Stimulated activated CD4-positive, alpha-beta T cell treated with anti-CD3 and anti-CD28 coated beads, Interleukin-1b, Interleukin-23, amount 100 ng/mL, for 1 hour (primary cell): ENCODE measurements around the gene ZDBF2.
"Not testable (repeated sequence)": the region's sequence is repeated elsewhere in the genome, so short reads cannot be mapped to it uniquely, and the experiment has no call there.

ENCODE experiments used
- DNase-seq, 2 donors: peaks; one replicate each; pipeline ENCODE4 v3.0.0-alpha.2; 2020; ENCODE audit warnings: low read depth in 2 of 2

The ZDBF2 gene

GRCh38 chr2:206274434-206275311 is at the start of gene ZDBF2:
TSS of gene ZDBF2 (plus strand) at chr2:206274663. CDS start at chr2:206281850, 7,187 bp downstream.
- peak in 1 of 2 donors; percentile 20 for DNase-seq

GRCh38 chr2:206225435-206226232 is 48.8 kb upstream of the ZDBF2 start:
- no peak for DNase-seq

- DNase-seq: not testable (repeated sequence)
Measured at GRCh38 chr2:206228636-206229035, 45.8 kb upstream of the ZDBF2 start.

- no peak for DNase-seq
Measured at GRCh38 chr2:206229642-206230041, 44.8 kb upstream of the ZDBF2 start.

- DNase-seq: no peak
Measured at GRCh38 chr2:206230060-206230762, 44.3 kb upstream of the ZDBF2 start.

GRCh38 chr2:206231669-206232286 is 42.7 kb upstream of the ZDBF2 start:
- DNase-seq: no peak

GRCh38 chr2:206232287-206233035 is 42.0 kb upstream of the ZDBF2 start:
- no peak for DNase-seq

- no peak for DNase-seq
Measured at GRCh38 chr2:206239157-206239556, 35.3 kb upstream of the ZDBF2 start.

- no peak for DNase-seq
Measured at GRCh38 chr2:206240327-206240726, 34.1 kb upstream of the ZDBF2 start.

GRCh38 chr2:206241736-206242135 is 32.7 kb upstream of the ZDBF2 start:
- DNase-seq: no peak

GRCh38 chr2:206245265-206245672 is 29.2 kb upstream of the ZDBF2 start:
- no peak for DNase-seq

- no peak for DNase-seq
Measured at GRCh38 chr2:206250041-206250897, 24.2 kb upstream of the ZDBF2 start.

GRCh38 chr2:206253125-206253776 is 21.2 kb upstream of the ZDBF2 start:
- no peak for DNase-seq

- DNase-seq: no peak
Measured at GRCh38 chr2:206253777-206254166, 20.7 kb upstream of the ZDBF2 start.

- DNase-seq: no peak
Measured at GRCh38 chr2:206255003-206255402, 19.5 kb upstream of the ZDBF2 start.

GRCh38 chr2:206256706-206257205 is 17.7 kb upstream of the ZDBF2 start:
- DNase-seq: no peak

GRCh38 chr2:206257350-206257749 is 17.1 kb upstream of the ZDBF2 start:
- no peak for DNase-seq

- DNase-seq: no peak
Measured at GRCh38 chr2:206257861-206258260, 16.6 kb upstream of the ZDBF2 start.

GRCh38 chr2:206258615-206259014 is 15.8 kb upstream of the ZDBF2 start:
- not testable (repeated sequence) for DNase-seq
